Activated CD8-positive, alpha-beta T cell treated with anti-CD3 and anti-CD28 coated beads for 36 hours (primary cell): Measurements from ENCODE around the gene ZSCAN12. TPM values are rescaled to one million over a fixed set of nuclear protein-coding genes. Genes with fewer than 3 reads are reported as not detected.

Experiments
- ATAC-seq: fragments of 200-7000 bp; cut with Tn5 transposase; one replicate; pipeline ENCODE4 v1.10.0; 2021; ENCODE audit warnings: mild to moderate bottlenecking, moderate library complexity
- CTCF ChIA-PET: fragments of 350-600 bp; sonication (Branson Sonifier 250); formaldehyde crosslinking; loops from one replicate; lab custom pipeline; 2021; ENCODE audit warnings: antibody characterized with exemption; lab: Charles Lee
- POLR2A ChIA-PET: fragments of 350-600 bp; sonication (Branson Sonifier 250); formaldehyde crosslinking; loops from one replicate; lab custom pipeline; 2021; ENCODE audit warnings: antibody characterized with exemption; lab: Charles Lee
- DNase-seq: peaks from one replicate; pipeline ENCODE4 v3.0.0-alpha.2; 2020
- H3K27ac Mint-ChIP-seq: one replicate; pipeline ENCODE4 v1.8.0; 2021; ENCODE audit warnings: mild to moderate bottlenecking, mixed read lengths
- H3K27me3 Mint-ChIP-seq: one replicate; pipeline ENCODE4 v1.8.0; 2021; ENCODE audit warnings: mixed read lengths
- H3K36me3 Mint-ChIP-seq: one replicate; pipeline ENCODE4 v1.8.0; 2021; ENCODE audit warnings: low read depth, mixed read lengths
- H3K4me1 Mint-ChIP-seq: one replicate; pipeline ENCODE4 v1.8.0; 2021; ENCODE audit warnings: low read depth, mixed read lengths
- H3K4me3 Mint-ChIP-seq: one replicate; pipeline ENCODE4 v1.8.0; 2021; ENCODE audit warnings: mild to moderate bottlenecking, moderate library complexity, mixed read lengths
- H3K9me3 Mint-ChIP-seq: one replicate; pipeline ENCODE4 v1.8.0; 2021; ENCODE audit warnings: mixed read lengths
- intact Hi-C: fragments of 100-400 bp; cut with micrococcal nuclease; formaldehyde crosslinking; loops from one replicate; pipeline ENCODE4 v1.10.0; 2022
- total RNA-seq, 2 experiments: library from RNA; stranded (reverse); gene quantifications; one replicate each; pipeline ENCODE4 v1.2.3, GENCODE V29; 2021
- TF ChIP-seq, protein P1 (sequence below): fragments of 200-600 bp; IDR thresholded peaks from one replicate; pipeline ENCODE4 v1.8.0; 2022; ENCODE audit warnings: antibody characterized with exemption, mild to moderate bottlenecking

ZSCAN12 gene
- total RNA-seq, 2 experiments from 2014 or later = 7.1 to 7.4 TPM

DNA sequence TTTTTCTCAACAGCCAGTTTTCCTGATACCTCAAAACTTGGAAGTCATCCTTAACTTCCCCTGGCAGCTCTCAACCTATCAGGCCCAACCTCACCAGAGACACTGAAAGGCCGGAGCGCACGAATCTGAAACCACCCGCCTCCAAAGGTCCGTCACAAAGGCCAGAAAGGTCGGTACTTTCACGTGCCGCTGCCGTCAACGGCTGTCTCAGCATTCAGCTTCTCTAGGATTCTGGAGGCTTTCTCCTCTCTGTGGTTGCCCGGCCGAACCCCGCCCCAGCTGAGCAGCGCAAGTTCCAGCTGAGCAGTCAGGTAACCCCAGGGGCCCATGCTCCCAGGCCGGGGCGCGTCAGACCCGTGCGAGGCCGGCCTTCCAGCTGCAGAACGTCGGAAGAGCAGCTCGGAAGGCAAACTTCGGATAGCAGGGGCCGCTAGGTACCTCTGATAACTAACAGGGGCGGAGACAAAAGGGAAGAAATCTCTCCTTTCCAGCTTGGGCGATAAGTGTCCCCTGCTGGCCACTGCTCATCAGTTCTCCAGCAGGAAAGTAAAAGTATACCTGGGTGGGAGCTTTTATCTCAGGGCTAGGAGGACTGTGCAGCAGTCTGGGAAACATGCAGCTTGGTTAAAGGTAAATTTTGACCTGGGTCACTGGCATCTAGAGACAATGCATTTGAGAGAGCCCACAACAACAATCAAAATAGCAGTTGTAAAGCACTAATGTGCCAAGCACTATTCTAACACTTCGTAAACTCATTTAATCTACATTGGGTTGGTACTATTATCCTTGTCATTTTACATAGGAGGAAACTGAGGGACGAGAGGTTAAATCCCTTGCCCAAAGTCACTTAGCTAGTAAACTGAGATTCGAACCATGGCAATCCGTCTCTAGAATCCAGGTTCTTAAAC is 16.1 kb downstream of the ZSCAN12 start:
- H3K9me3 Mint-ChIP-seq = no peaks in the 10 kb centered on the region
- ChIA-PET POLR2A (interaction anchor here (0.7 to 1.6 kb wide), 3 partner anchors 13 to 64 kb away, joined by 3 to 4 read pairs (median 3); partner anchors contain the start of gene ZSCAN12), CTCF (interaction anchor here (1.2 to 1.7 kb wide), 3 partner anchors 159 to 225 kb away, joined by 3 read pairs; no protein-coding TSS in a partner anchor)
- intact Hi-C loops = no loop called here
- DNase-seq (peak; percentile 55), ATAC-seq (peak; percentile 66)
- peak overlapping the region; percentile 54 for H3K4me3 Mint-ChIP-seq
- no peaks in the 10 kb centered on the region for H3K27me3 Mint-ChIP-seq
- peaks cover 28% of the 10 kb centered on the region for H3K4me1 Mint-ChIP-seq
- no peak overlapping the region for H3K27ac Mint-ChIP-seq
- TF ChIP-seq, protein P1, sequence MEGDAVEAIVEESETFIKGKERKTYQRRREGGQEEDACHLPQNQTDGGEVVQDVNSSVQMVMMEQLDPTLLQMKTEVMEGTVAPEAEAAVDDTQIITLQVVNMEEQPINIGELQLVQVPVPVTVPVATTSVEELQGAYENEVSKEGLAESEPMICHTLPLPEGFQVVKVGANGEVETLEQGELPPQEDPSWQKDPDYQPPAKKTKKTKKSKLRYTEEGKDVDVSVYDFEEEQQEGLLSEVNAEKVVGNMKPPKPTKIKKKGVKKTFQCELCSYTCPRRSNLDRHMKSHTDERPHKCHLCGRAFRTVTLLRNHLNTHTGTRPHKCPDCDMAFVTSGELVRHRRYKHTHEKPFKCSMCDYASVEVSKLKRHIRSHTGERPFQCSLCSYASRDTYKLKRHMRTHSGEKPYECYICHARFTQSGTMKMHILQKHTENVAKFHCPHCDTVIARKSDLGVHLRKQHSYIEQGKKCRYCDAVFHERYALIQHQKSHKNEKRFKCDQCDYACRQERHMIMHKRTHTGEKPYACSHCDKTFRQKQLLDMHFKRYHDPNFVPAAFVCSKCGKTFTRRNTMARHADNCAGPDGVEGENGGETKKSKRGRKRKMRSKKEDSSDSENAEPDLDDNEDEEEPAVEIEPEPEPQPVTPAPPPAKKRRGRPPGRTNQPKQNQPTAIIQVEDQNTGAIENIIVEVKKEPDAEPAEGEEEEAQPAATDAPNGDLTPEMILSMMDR = no peak
- H3K36me3 Mint-ChIP-seq = peaks cover 83% of the 10 kb centered on the region

DNA sequence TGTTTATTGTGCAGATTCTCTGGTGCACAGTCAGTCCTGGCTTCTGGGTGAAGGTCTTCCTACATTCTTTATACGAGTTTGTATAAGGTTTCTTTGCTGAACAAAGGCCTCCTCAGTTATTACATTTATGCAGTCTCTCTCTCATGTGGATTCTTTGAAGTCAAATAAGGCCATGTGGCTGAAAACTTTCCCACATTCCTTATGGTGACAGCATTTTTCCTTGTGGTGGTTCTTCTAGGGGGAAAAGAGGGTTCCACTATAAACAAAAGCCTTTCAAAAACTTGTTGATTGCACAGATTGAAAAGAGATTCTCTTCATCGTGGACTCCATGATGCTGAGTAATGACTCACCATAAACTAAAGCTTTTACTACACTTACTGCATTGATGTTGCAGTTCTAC is 19.2 kb downstream of the ZSCAN12 start:
- POLR2A ChIA-PET = interaction anchor here (1.7 kb wide), 1 partner anchor 17 kb away, joined by 4 read pairs; no protein-coding TSS in a partner anchor
- H3K4me1 Mint-ChIP-seq = peaks cover 18% of the 10 kb centered on the region
- no peak overlapping the region for H3K27ac Mint-ChIP-seq
- H3K9me3 Mint-ChIP-seq = peaks cover 2% of the 10 kb centered on the region
- no peak overlapping the region for H3K4me3 Mint-ChIP-seq
- intact Hi-C loops = no loop called here
- H3K27me3 Mint-ChIP-seq = no peaks in the 10 kb centered on the region
- peaks cover 74% of the 10 kb centered on the region for H3K36me3 Mint-ChIP-seq
- ATAC-seq (no peak), DNase-seq (no peak)
- TF ChIP-seq, protein P1 = no peak
- CTCF ChIA-PET = interaction anchor here (2.4 kb wide), 1 partner anchor 25 kb away, joined by 11 read pairs; no protein-coding TSS in a partner anchor

DNA sequence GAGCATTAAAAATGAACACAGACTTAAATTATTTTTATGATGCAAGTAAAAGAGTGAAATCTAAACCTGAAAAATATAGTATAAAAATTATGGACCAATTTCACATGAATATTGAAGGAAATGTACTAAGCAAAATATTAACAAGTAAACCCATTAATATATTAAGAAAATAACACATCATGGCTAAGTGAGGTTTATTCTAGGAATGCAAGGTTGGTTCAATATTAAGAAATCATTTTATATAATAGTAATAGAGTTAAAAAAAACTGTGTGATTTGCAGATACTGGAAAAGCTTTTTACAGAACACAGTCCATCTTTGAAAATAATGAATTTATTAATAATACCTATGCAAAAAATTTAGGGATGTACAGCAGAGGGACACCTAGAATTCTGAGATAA is 20.9 kb downstream of the ZSCAN12 start:
- CTCF ChIA-PET = interaction anchor here (1.4 to 1.7 kb wide), 2 partner anchors 16 to 23 kb away, joined by 3 to 4 read pairs; no protein-coding TSS in a partner anchor
- ATAC-seq = no peak
- POLR2A ChIA-PET = no interaction called here
- H3K9me3 Mint-ChIP-seq = peaks cover 2% of the 10 kb centered on the region
- intact Hi-C loops = no loop called here
- DNase-seq = no peak
- no peak overlapping the region for H3K4me3 Mint-ChIP-seq
- TF ChIP-seq, protein P1 = no peak
- H3K36me3 Mint-ChIP-seq = peaks cover 68% of the 10 kb centered on the region
- peaks cover 9% of the 10 kb centered on the region for H3K4me1 Mint-ChIP-seq
- no peaks in the 10 kb centered on the region for H3K27me3 Mint-ChIP-seq
- H3K27ac Mint-ChIP-seq = no peak overlapping the region

DNA sequence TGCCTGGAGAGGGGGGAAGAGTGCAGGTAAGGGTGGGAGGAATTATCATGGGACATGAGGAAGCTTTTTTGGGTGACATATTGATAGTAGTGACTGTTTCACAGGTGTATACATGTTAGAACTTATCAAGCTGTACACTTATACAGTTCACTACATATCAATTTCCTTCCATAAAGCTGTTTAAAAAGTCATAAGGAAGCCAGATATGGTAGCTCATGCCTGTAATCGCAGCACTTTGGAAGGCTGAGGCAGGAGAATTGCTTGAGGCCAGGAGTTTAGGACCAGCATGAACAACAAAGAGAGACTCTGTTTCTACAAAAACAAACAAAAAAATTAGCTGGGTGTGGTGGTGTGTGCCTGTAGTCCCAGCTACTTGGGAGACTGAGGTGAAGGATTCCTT is 21.7 kb downstream of the ZSCAN12 start:
- ATAC-seq (no peak), DNase-seq (no peak)
- peaks cover 3% of the 10 kb centered on the region for H3K4me1 Mint-ChIP-seq
- H3K27ac Mint-ChIP-seq = no peak overlapping the region
- H3K9me3 Mint-ChIP-seq = peaks cover 2% of the 10 kb centered on the region
- intact Hi-C loops = no loop called here
- ChIA-PET CTCF (interaction anchor here (1.4 to 1.7 kb wide), 2 partner anchors 15 to 22 kb away, joined by 3 to 4 read pairs; no protein-coding TSS in a partner anchor), POLR2A (interaction anchor here (0.7 kb wide), 1 partner anchor 124 kb away, joined by 3 read pairs; no protein-coding TSS in a partner anchor)
- peaks cover 61% of the 10 kb centered on the region for H3K36me3 Mint-ChIP-seq
- H3K4me3 Mint-ChIP-seq = no peak overlapping the region
- TF ChIP-seq, protein P1 = no peak
- H3K27me3 Mint-ChIP-seq = no peaks in the 10 kb centered on the region
